Lower lobe of right lung (tissue), 2 donors: Measurements from ENCODE around the gene MUC2. TPM values are rescaled to one million over a fixed set of nuclear protein-coding genes. Genes with fewer than 3 reads are reported as not detected.

Experiments used
- ATAC-seq, 2 donors: fragments of 200-7000 bp; cut with Tn5 transposase; one replicate each; pipeline ENCODE4 v1.9.1; 2020 to 2022; ENCODE audit warnings: mild to moderate bottlenecking in 2 of 2, moderate library complexity in 2 of 2
- DNase-seq: peaks from one replicate; pipeline ENCODE4 v3.0.0-alpha.2; 2020
- H3K27ac ChIP-seq: fragments of 200-600 bp; one replicate; pipeline ENCODE4 v1.8.0; 2022
- H3K27me3 ChIP-seq: fragments of 200-600 bp; one replicate; pipeline ENCODE4 v1.8.0; 2022; ENCODE audit warnings: low read depth
- H3K36me3 ChIP-seq: fragments of 200-600 bp; one replicate; pipeline ENCODE4 v1.8.0; 2022; ENCODE audit warnings: mild to moderate bottlenecking
- H3K4me1 ChIP-seq: fragments of 200-600 bp; one replicate; pipeline ENCODE4 v1.8.0; 2022
- H3K4me3 ChIP-seq: fragments of 200-600 bp; one replicate; pipeline ENCODE4 v1.8.0; 2022; ENCODE audit warnings: mild to moderate bottlenecking
- H3K9me3 ChIP-seq: fragments of 200-600 bp; one replicate; pipeline ENCODE4 v1.8.0; 2022
- CTCF ChIP-seq: fragments of 200-600 bp; IDR thresholded peaks from one replicate; pipeline ENCODE4 v1.8.0; 2022; ENCODE audit warnings: antibody characterized with exemption, mild to moderate bottlenecking
- intact Hi-C: fragments of 100-400 bp; cut with DNase I; formaldehyde crosslinking; loops from one replicate; pipeline ENCODE4 v1.11.0; 2022
- total RNA-seq: library from RNA; stranded (reverse); fragmentation: NEBNext Ultra II Directional; extraction: Animal tissue kit (Norgen Biotek cat#: 25700); gene quantifications from one replicate; pipeline ENCODE4 v1.2.1, GENCODE V29; 2021
- donor health status: DM: no; HTN: yes; CAD: no; lungs with severe emphysema.

MUC2 gene
- total RNA-seq, 1 donor from 2014 or later: not detected

- Histone ChIP-seq H3K27ac (no peak overlapping the region), H3K36me3 (no peaks in the 10 kb centered on the region), H3K4me3 (no peak overlapping the region), H3K9me3 (no peaks in the 10 kb centered on the region), H3K27me3 (peaks cover 15% of the 10 kb centered on the region), H3K4me1 (no peaks in the 10 kb centered on the region)
- intact Hi-C loops: no loop called here
- TF ChIP-seq CTCF: no peak
- DNase-seq: no peak
- ATAC-seq: no peak
These were observed 40.7 kb upstream of the MUC2 start for GRCh38 chr11:1034001-1034400.

GRCh38 chr11:1034456-1035295 lies 40.0 kb upstream of the MUC2 start:
- ATAC-seq (no peak), DNase-seq (no peak)
- intact Hi-C loops: no loop called here
- H3K27ac ChIP-seq: no peak overlapping the region
- no peaks in the 10 kb centered on the region for H3K4me1 ChIP-seq
- no peak for TF ChIP-seq CTCF
- no peaks in the 10 kb centered on the region for H3K9me3 ChIP-seq
- no peak overlapping the region for H3K4me3 ChIP-seq
- peaks cover 15% of the 10 kb centered on the region for H3K27me3 ChIP-seq
- H3K36me3 ChIP-seq: no peaks in the 10 kb centered on the region

GRCh38 chr11:1035577-1036283 lies 38.9 kb upstream of the MUC2 start:
- TF ChIP-seq CTCF: no peak
- ATAC-seq (no peak), DNase-seq (no peak)
- intact Hi-C loops: no loop called here
- Histone ChIP-seq H3K4me3 (no peak overlapping the region), H3K27me3 (peaks cover 15% of the 10 kb centered on the region), H3K36me3 (no peaks in the 10 kb centered on the region), H3K27ac (no peak overlapping the region), H3K4me1 (no peaks in the 10 kb centered on the region), H3K9me3 (no peaks in the 10 kb centered on the region)

- no peak within 1 kb of the TSS for H3K4me3 ChIP-seq
- H3K4me1 ChIP-seq: no peaks in the 10 kb centered on the region
- ATAC-seq (no peak), DNase-seq (no peak)
- H3K36me3 ChIP-seq: no peaks in the 10 kb centered on the region
- intact Hi-C loops: no loop called here
- no peak for TF ChIP-seq CTCF
- no peak within 1 kb of the TSS for H3K27ac ChIP-seq
- H3K27me3 ChIP-seq: peaks cover 16% of the 10 kb centered on the region
- no peaks in the 10 kb centered on the region for H3K9me3 ChIP-seq
These were observed 38.3 kb upstream of the MUC2 start, which contains the start of gene MUC6 for GRCh38 chr11:1036303-1036923. TSS of gene MUC6 (minus strand) at chr11:1036718. CDS start at chr11:1036655, 63 bp downstream.

GRCh38 chr11:1036931-1037330 lies 37.7 kb upstream of the MUC2 start:
- H3K4me1 ChIP-seq: no peaks in the 10 kb centered on the region
- no peak overlapping the region for H3K27ac ChIP-seq
- no peak for DNase-seq
- no peak for TF ChIP-seq CTCF
- intact Hi-C loops: no loop called here
- H3K9me3 ChIP-seq: no peaks in the 10 kb centered on the region
- peaks cover 21% of the 10 kb centered on the region for H3K27me3 ChIP-seq
- ATAC-seq: no peak
- no peak overlapping the region for H3K4me3 ChIP-seq
- H3K36me3 ChIP-seq: no peaks in the 10 kb centered on the region
